HG03066 (cell line): ENCODE measurements around the gene PHLDB2.
A peak's percentile ranks its signal among the peaks of the same experiment; 100 is the strongest.

Experiments used
- ATAC-seq: cut with Tn5 transposase; IDR thresholded peaks from one replicate; pipeline ENCODE4 v1.9.1; 2021; ENCODE audit warnings: low read depth; ENCODE audit not compliant: unreplicated experiment

The PHLDB2 gene

GRCh38 chr3:111954228-111954990 lies 95.3 kb downstream of the PHLDB2 start:
- no peak for ATAC-seq

- ATAC-seq, result no peak
Observed at GRCh38 chr3:111955876-111956275, 96.8 kb downstream of the PHLDB2 start.

GRCh38 chr3:111956449-111956848 lies 97.4 kb downstream of the PHLDB2 start:
- ATAC-seq, result no peak

- ATAC-seq, result no peak
Observed at GRCh38 chr3:111956995-111957734, 98.1 kb downstream of the PHLDB2 start.

- ATAC-seq, result no peak
Observed at GRCh38 chr3:111961461-111962164, 102.5 kb downstream of the PHLDB2 start.

GRCh38 chr3:111963424-111963823 lies 104.4 kb downstream of the PHLDB2 start:
- no peak for ATAC-seq

- no peak for ATAC-seq
Observed at GRCh38 chr3:111965484-111965883, 106.4 kb downstream of the PHLDB2 start.

- ATAC-seq, result no peak
Observed at GRCh38 chr3:111967068-111967467, 108.0 kb downstream of the PHLDB2 start.

- ATAC-seq, result peak; percentile 96
Observed at GRCh38 chr3:111967651-111968274, 108.7 kb downstream of the PHLDB2 start.

- no peak for ATAC-seq
Observed at GRCh38 chr3:111968319-111969054, 109.4 kb downstream of the PHLDB2 start.

- no peak for ATAC-seq
Observed at GRCh38 chr3:111970376-111970775, 111.3 kb downstream of the PHLDB2 start.

GRCh38 chr3:111971533-111972130 lies 112.6 kb downstream of the PHLDB2 start:
- ATAC-seq, result no peak

GRCh38 chr3:111972891-111973290 lies 113.8 kb downstream of the PHLDB2 start:
- no peak for ATAC-seq

GRCh38 chr3:111975131-111975530 lies 116.1 kb downstream of the PHLDB2 start:
- no peak for ATAC-seq

GRCh38 chr3:111976254-111976653 lies 117.2 kb downstream of the PHLDB2 start:
- ATAC-seq, result no peak

- peak; percentile 91 for ATAC-seq
Observed at GRCh38 chr3:111978583-111979433, 119.7 kb downstream of the PHLDB2 start, which contains the start of gene ABHD10. TSS of gene ABHD10 (plus strand) at chr3:111979026. CDS start at chr3:111979062, 36 bp downstream.

- peak; percentile 52 for ATAC-seq
Observed at GRCh38 chr3:111979434-111980038, 120.5 kb downstream of the PHLDB2 start.

- no peak for ATAC-seq
Observed at GRCh38 chr3:111980716-111981456, 121.8 kb downstream of the PHLDB2 start.
